MCF 10A (cell line): ENCODE results near the gene OSBPL3. TPM values are rescaled to one million over a fixed set of nuclear protein-coding genes. Genes with fewer than 3 reads are reported as not detected.

Experiments used
- Bru-seq: library from RNA; stranded (reverse); fragments of 400-500 nt; gene quantifications from one replicate; lab custom pipeline; 2021; lab: Mats Ljungman, UMichigan
- BruChase-seq, 2 experiments: library from RNA; stranded (reverse); fragments of 400-500 nt; gene quantifications; one replicate each; lab custom pipeline; 2021; lab: Mats Ljungman, UMichigan
- BruUV-seq: library from RNA; stranded (reverse); fragments of 400-500 nt; replicated peaks from 2 replicates; lab custom pipeline; 2021; lab: Mats Ljungman, UMichigan
- CTCF ChIA-PET: fragments of 300-600 bp; sonication (Branson Sonifier 250); formaldehyde crosslinking; extraction: SDS; loops from one replicate; lab custom pipeline; 2021; ENCODE audit warnings: antibody characterized with exemption, inconsistent platforms; lab: Yijun Ruan, JAX
- POLR2A ChIA-PET: fragments of 300-600, 350-650 bp; sonication (Branson Sonifier 250); formaldehyde crosslinking; extraction: SDS; loops from one replicate; lab custom pipeline; 2020; ENCODE audit warnings: antibody characterized with exemption, inconsistent platforms; lab: Yijun Ruan, JAX
- DNase-seq: peaks from one replicate; pipeline ENCODE4 v3.0.0-alpha.2; 2018; ENCODE audit not compliant: unreplicated experiment
- H3K27ac Mint-ChIP-seq: one replicate; pipeline ENCODE4 v1.8.0; 2022; ENCODE audit warnings: mild to moderate bottlenecking, low read depth, mixed read lengths; ENCODE audit not compliant: unreplicated experiment
- H3K27me3 Mint-ChIP-seq: one replicate; pipeline ENCODE4 v1.8.0; 2022; ENCODE audit warnings: mixed read lengths; ENCODE audit not compliant: insufficient read depth, unreplicated experiment
- H3K36me3 Mint-ChIP-seq: one replicate; pipeline ENCODE4 v1.8.0; 2022; ENCODE audit warnings: mild to moderate bottlenecking, moderate library complexity, mixed read lengths; ENCODE audit not compliant: insufficient read depth, unreplicated experiment
- H3K4me1 Mint-ChIP-seq: one replicate; pipeline ENCODE4 v1.8.0; 2022; ENCODE audit warnings: mixed read lengths; ENCODE audit not compliant: insufficient read depth, unreplicated experiment
- H3K4me3 Mint-ChIP-seq: one replicate; pipeline ENCODE4 v1.8.0; 2022; ENCODE audit warnings: mild to moderate bottlenecking, moderate library complexity, mixed read lengths; ENCODE audit not compliant: unreplicated experiment
- H3K9me3 Mint-ChIP-seq: one replicate; pipeline ENCODE4 v1.8.0; 2022; ENCODE audit warnings: mixed read lengths; ENCODE audit not compliant: unreplicated experiment
- intact Hi-C: fragments of 100-400 bp; cut with micrococcal nuclease; formaldehyde crosslinking; loops from 2 replicates; pipeline ENCODE4 v1.14.1; 2022
- long read RNA-seq: library from polyadenylated mRNA; stranded (forward); transcript quantifications from one replicate; pipeline ENCODE4 v2.0.0, GENCODE V29; 2022
- total RNA-seq: library from RNA; stranded (reverse); gene quantifications from 2 replicates; pipeline ENCODE4 v1.2.3, GENCODE V29; 2022
- TF ChIP-seq, protein P1 (sequence below): fragments of 200-600 bp; IDR thresholded peaks from one replicate; pipeline ENCODE4 v1.8.0; 2022; ENCODE audit warnings: antibody characterized with exemption, mild to moderate bottlenecking; ENCODE audit not compliant: unreplicated experiment

The OSBPL3 gene, protein sequence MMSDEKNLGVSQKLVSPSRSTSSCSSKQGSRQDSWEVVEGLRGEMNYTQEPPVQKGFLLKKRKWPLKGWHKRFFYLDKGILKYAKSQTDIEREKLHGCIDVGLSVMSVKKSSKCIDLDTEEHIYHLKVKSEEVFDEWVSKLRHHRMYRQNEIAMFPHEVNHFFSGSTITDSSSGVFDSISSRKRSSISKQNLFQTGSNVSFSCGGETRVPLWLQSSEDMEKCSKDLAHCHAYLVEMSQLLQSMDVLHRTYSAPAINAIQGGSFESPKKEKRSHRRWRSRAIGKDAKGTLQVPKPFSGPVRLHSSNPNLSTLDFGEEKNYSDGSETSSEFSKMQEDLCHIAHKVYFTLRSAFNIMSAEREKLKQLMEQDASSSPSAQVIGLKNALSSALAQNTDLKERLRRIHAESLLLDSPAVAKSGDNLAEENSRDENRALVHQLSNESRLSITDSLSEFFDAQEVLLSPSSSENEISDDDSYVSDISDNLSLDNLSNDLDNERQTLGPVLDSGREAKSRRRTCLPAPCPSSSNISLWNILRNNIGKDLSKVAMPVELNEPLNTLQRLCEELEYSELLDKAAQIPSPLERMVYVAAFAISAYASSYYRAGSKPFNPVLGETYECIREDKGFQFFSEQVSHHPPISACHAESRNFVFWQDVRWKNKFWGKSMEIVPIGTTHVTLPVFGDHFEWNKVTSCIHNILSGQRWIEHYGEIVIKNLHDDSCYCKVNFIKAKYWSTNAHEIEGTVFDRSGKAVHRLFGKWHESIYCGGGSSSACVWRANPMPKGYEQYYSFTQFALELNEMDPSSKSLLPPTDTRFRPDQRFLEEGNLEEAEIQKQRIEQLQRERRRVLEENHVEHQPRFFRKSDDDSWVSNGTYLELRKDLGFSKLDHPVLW
- total RNA-seq: 33.8 and 35.7 TPM in 2 replicates
- Bru-seq, nascent RNA: percentile 80 among the genes with signal in this experiment
- BruChase-seq, experiment 1, labeled RNA remaining after a 6-hour chase: percentile 72 among the genes with signal in this experiment
- percentile 77 among the genes with signal in this experiment for BruChase-seq, experiment 2, labeled RNA remaining after a 2-hour chase
- long read RNA-seq, full-length matches to known transcripts: 20 of 76 reads
- long read RNA-seq, partial matches to known transcripts: 4 of 76 reads
- long read RNA-seq, other reads (novel, unspliced or antisense): 52 of 76 reads

DNA sequence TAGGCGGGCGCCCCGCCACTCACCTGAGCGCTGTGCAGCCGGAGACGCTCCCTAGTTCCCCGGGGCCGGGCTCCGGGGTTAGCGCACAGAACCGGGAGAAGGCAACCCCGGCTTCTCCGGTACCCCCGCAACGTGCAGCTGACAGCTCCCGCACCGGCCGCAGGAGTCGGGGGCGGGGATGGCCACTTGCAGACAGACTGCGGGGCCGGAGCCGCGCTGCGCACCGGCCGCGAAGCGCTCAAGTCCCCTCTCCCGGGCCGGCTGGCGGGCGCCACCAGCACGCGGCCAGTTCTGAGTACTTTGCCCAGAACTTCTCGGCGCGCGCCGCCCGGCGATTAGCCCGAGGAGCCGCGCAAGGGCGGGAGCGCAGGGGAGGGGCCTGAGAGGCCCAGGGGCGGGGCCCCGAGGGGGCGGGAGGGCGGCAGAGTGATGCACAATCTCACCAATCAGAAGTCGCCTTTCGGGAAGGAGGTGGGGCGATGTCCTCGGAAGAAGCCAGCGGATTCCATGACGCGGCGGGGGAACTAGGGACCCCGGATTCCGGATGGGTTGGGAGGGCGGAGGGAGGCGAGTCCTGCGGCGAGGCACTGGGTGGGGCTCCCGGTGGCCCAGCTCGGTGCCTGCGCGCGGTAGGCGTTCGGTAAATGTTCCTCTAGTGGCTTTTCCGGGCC is at the start of gene OSBPL3:
OSBPL3 (minus strand) TSS at position 316 of the 671 bp plus-strand sequence. CDS start 87,706 bp downstream, outside the sequence.
- intact Hi-C loops: loop anchor here (1.0 kb wide), 4 partner anchors 73 to 160 kb away; no protein-coding TSS in a partner anchor
- ChIA-PET POLR2A (interaction anchor here (0.6 to 7.5 kb wide), 36 partner anchors 10 to 406 kb away, joined by 3 to 163 read pairs (median 8); partner anchors contain the start of genes CYCS and PALS2), CTCF (interaction anchor here (0.5 to 7.5 kb wide), 38 partner anchors 8 to 381 kb away, joined by 3 to 104 read pairs (median 6); no protein-coding TSS in a partner anchor)
- Mint-ChIP-seq H3K4me1 (peaks cover 45% of the 10 kb centered on the region), H3K27me3 (no peaks in the 10 kb centered on the region), H3K9me3 (no peaks in the 10 kb centered on the region), H3K27ac (peak within 1 kb of the TSS; percentile 52), H3K36me3 (peaks cover 3% of the 10 kb centered on the region), H3K4me3 (peak within 1 kb of the TSS; percentile 82)
- TF ChIP-seq, protein P1, sequence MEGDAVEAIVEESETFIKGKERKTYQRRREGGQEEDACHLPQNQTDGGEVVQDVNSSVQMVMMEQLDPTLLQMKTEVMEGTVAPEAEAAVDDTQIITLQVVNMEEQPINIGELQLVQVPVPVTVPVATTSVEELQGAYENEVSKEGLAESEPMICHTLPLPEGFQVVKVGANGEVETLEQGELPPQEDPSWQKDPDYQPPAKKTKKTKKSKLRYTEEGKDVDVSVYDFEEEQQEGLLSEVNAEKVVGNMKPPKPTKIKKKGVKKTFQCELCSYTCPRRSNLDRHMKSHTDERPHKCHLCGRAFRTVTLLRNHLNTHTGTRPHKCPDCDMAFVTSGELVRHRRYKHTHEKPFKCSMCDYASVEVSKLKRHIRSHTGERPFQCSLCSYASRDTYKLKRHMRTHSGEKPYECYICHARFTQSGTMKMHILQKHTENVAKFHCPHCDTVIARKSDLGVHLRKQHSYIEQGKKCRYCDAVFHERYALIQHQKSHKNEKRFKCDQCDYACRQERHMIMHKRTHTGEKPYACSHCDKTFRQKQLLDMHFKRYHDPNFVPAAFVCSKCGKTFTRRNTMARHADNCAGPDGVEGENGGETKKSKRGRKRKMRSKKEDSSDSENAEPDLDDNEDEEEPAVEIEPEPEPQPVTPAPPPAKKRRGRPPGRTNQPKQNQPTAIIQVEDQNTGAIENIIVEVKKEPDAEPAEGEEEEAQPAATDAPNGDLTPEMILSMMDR: peak; percentile 5
- no TSS peak for BruUV-seq
- DNase-seq: peak; percentile 96

DNA sequence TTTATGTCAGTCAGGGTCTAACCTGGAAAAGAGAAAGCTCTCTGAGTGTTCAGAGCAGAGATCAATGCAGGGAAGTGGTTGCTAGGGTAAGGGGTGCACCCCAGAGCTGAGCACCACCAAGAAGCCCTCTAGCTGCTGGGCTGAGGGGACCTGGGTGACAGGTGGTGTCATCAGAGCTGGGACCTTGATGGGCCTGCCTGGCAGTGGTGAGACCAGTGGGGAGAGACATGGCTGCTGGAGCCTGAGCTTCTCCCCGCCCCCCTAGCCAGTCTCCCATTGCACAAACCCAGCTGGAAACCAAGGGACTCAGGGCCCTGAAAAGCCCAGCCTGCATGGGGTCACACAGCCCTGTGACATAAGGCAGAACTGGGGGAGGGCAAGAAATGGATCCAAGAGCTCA is 49.1 kb upstream of the OSBPL3 start:
- Mint-ChIP-seq H3K9me3 (no peaks in the 10 kb centered on the region), H3K36me3 (peaks cover 7% of the 10 kb centered on the region), H3K27ac (peak overlapping the region; percentile 89), H3K4me3 (no peak overlapping the region), H3K4me1 (peaks cover 28% of the 10 kb centered on the region), H3K27me3 (no peaks in the 10 kb centered on the region)
- ChIA-PET CTCF (interaction anchor here (0.5 to 2.3 kb wide), 9 partner anchors 48 to 773 kb away, joined by 3 to 10 read pairs (median 4); no protein-coding TSS in a partner anchor), POLR2A (interaction anchor here (0.7 to 4.5 kb wide), 5 partner anchors 9 to 118 kb away, joined by 4 to 39 read pairs (median 9); partner anchors contain the start of gene OSBPL3)
- intact Hi-C loops: no loop called here
- no peak for DNase-seq
- TF ChIP-seq, protein P1: no peak
- no TSS peak for BruUV-seq

DNA sequence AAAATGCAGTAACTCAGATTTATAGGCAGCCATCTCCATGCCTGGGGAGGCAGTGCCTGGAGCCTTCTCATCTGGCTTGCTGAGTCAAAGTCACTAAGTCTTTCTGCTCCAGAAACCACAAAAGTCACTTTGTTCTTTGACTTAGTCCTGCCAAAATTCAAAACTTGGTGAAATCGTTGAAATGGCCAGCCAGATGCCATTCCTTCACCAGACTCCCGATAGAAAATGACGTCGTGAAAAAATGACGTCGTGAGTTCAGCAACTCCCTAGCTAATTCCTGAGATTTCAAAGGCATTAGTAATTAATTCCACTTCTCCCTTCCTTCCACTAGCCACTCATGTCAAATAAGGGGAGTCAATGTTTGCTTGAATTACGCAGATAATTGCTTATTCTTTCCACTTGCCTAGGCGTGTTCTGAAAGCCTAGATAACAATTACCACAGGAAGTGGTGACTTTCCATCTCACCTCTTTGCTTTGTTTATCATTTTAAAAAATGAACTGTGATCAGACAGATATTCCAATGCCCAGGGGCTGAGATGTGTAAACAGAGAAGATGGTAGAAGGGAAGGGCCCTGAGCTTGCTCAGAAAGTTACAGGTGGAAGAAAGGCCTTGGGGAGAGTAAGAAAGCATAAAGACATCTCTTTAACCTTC is 48.5 kb upstream of the OSBPL3 start:
- CTCF ChIA-PET: interaction anchor here (0.6 to 2.3 kb wide), 11 partner anchors 15 to 774 kb away, joined by 3 to 10 read pairs (median 3); no protein-coding TSS in a partner anchor
- intact Hi-C loops: no loop called here

More for the DNA sequence above, 48.5 kb upstream of the OSBPL3 start:
- DNase-seq: peak; percentile 38
- no TSS peak for BruUV-seq
- TF ChIP-seq, protein P1: no peak
- no peak overlapping the region for H3K4me3 Mint-ChIP-seq
- peaks cover 28% of the 10 kb centered on the region for H3K4me1 Mint-ChIP-seq
- H3K9me3 Mint-ChIP-seq: no peaks in the 10 kb centered on the region
- peaks cover 7% of the 10 kb centered on the region for H3K36me3 Mint-ChIP-seq
- H3K27ac Mint-ChIP-seq: peak overlapping the region; percentile 89
- POLR2A ChIA-PET: interaction anchor here (0.7 to 4.5 kb wide), 6 partner anchors 10 to 273 kb away, joined by 3 to 39 read pairs (median 7); partner anchors contain the start of gene OSBPL3
- H3K27me3 Mint-ChIP-seq: no peaks in the 10 kb centered on the region
